Heart right ventricle (tissue), 16 donors: ENCODE measurements around the gene TMEM259. TPM values are rescaled to one million over a fixed set of nuclear protein-coding genes. Genes with fewer than 3 reads are reported as not detected.
A peak's percentile ranks its signal among the peaks of the same experiment; 100 is the strongest.

ENCODE experiments used
- ATAC-seq, 8 donors: fragments of 200-7000 bp; cut with Tn5 transposase; one replicate each; pipeline ENCODE4 v1.9.1; 2020; ENCODE audit warnings: mild to moderate bottlenecking in 8 of 8, moderate library complexity in 8 of 8, moderate number of reproducible peaks in 1 of 8
- DNase-seq, 2 donors: peaks; one replicate each; pipeline ENCODE4 v3.0.0-alpha.2; 2020
- H3K27ac ChIP-seq, 10 donors: fragments of 200-600 bp; sonication (generic) in 2 of 10; one replicate each; pipeline versions ENCODE4 v1.5.0 to v1.8.0; 2020 to 2022; ENCODE audit warnings: mild to moderate bottlenecking in 3 of 10
- H3K27me3 ChIP-seq, 7 donors: fragments of 200-600 bp; one replicate each; pipeline ENCODE4 v1.8.0; 2021 to 2022; ENCODE audit warnings: mild to moderate bottlenecking in 2 of 7
- H3K36me3 ChIP-seq, 9 donors: fragments of 200-600 bp; sonication (generic) in 1 of 9; one replicate each; pipeline versions ENCODE4 v1.5.0 to v1.8.0; 2020 to 2022; ENCODE audit warnings: mild to moderate bottlenecking in 2 of 9
- H3K4me1 ChIP-seq, 9 donors: fragments of 200-600 bp; sonication (generic) in 1 of 9; one replicate each; pipeline versions ENCODE4 v1.5.0 to v1.8.0; 2020 to 2022; ENCODE audit warnings: mild to moderate bottlenecking in 4 of 9
- H3K4me3 ChIP-seq, 10 donors: fragments of 200-600 bp; sonication (generic) in 2 of 10; one replicate each; pipeline versions ENCODE4 v1.5.0 to v1.8.0; 2020 to 2022; ENCODE audit warnings: mild to moderate bottlenecking in 7 of 10, moderate library complexity in 2 of 10
- H3K9me3 ChIP-seq, 11 donors: fragments of 200-600 bp in 10 of 11; sonication (generic) in 2 of 11; one replicate each; pipeline versions ENCODE4 v1.5.0 to v1.8.0; 2013 to 2022; ENCODE audit warnings: mild to moderate bottlenecking in 2 of 11, control low read depth in 1 of 11, moderate library complexity in 1 of 11
- WGBS, 2 donors: extraction: QIAGEN DNeasy Blood & Tissue Kit; methylation state at CpG; one replicate each; pipeline ENCODE4 v1.1.7; 2013; ENCODE audit warnings: inconsistent platforms in 1 of 2; 5-methylcytosine and 5-hydroxymethylcytosine counted together
- intact Hi-C, 10 donors: fragments of 100-400 bp; cut with DNase I; formaldehyde crosslinking; loops; one replicate each; pipeline versions ENCODE4 v1.11.1 to v1.14.2; 2022
- polyA plus RNA-seq, 2 donors: library from polyadenylated mRNA; stranded (reverse); fragments of 200-250 nt; gene quantifications; one replicate each; pipeline ENCODE4 v1.2.3, GENCODE V29; 2013
- total RNA-seq, 10 donors: library from RNA; stranded (reverse); fragmentation: NEBNext Ultra II Directional in 3 of 10; extraction: Animal tissue kit (Norgen Biotek cat#: 25700) in 3 of 10; gene quantifications; one replicate each; pipeline versions ENCODE4 v1.2.1 to v1.2.4, GENCODE V29; 2021 to 2023
- TF ChIP-seq, protein P1 (sequence below), 9 donors: fragments of 200-600 bp; sonication (generic) in 2 of 9; IDR thresholded peaks; one replicate each; pipeline versions ENCODE4 v1.5.0 to v1.8.0; 2021 to 2022; ENCODE audit warnings: antibody characterized with exemption in 9 of 9, mild to moderate bottlenecking in 5 of 9, moderate library complexity in 1 of 9
- donor health status: Arrhythmogenic right ventricular cardiomyopathy.
- donor health status: ischemic (EF 13 %, LVEDD 7.1; RV severe dilation, severe dysfunction).
- donor health status: healthy with polysubstance abuse.
- donor health status: DM: no; HTN: yes; CAD: no.
- donor health status: DM: no; HTN: no; CAD: no.
- donor health status: ischemic (EF 25% LVEDD 6.9; RV normal size, moderate dysfunction).
- donor health status: ischemic (EF 25% LVEDD 5.7; RV mildly dilated, moderate dysfunction).
- donor health status: healthy.
- donor health status: DM: yes; HTN: yes; CAD: no.
- donor health status: Ischemic cardiomyopathy.
- donor health status: ischemic (EF 35%, LVEDD 5.7; RV mildly dilated, moderate dysfunction).
- donor health status: nonischemic (EF 11% LVEDD 7.7; RV severe dilation, severe dysfunction).
- donor health status: DM: yes; HTN: yes; CAD: no.
- donor health status: PGD.
- donor health status: ischemic (EF 29% LVEDD 5.4; RV normal size, mild dysfunction).
- donor health status: nonischemic (EF 23%, LVEDD 6.1; RV moderate dilation, normal function).

Gene TMEM259
- total and polyA plus RNA-seq, 12 donors = 94.3 to 289 (median 114) TPM

DNA sequence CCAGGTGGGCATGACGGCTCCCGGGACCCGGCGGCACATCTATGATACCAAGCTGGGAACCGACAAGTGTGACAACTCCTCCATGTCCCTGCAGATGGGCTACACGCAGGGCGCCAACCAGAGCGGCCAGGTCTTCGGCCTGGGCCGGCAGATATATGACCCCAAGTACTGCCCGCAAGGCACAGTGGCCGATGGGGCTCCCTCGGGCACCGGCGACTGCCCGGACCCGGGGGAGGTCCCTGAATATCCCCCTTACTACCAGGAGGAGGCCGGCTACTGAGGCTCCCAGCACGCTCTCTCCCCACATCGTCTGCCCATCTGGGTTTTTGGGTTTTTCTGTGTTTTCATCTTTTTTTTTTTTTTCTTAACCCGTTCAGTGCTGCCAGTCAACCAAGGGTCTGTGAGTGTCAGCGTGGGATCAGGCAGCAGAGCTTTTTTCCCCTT lies 16.7 kb upstream of the TMEM259 start:
- DNase-seq (no peak), ATAC-seq (no peak)
- H3K9me3 ChIP-seq = no peaks in the 10 kb centered on the region
- TF ChIP-seq, protein P1, sequence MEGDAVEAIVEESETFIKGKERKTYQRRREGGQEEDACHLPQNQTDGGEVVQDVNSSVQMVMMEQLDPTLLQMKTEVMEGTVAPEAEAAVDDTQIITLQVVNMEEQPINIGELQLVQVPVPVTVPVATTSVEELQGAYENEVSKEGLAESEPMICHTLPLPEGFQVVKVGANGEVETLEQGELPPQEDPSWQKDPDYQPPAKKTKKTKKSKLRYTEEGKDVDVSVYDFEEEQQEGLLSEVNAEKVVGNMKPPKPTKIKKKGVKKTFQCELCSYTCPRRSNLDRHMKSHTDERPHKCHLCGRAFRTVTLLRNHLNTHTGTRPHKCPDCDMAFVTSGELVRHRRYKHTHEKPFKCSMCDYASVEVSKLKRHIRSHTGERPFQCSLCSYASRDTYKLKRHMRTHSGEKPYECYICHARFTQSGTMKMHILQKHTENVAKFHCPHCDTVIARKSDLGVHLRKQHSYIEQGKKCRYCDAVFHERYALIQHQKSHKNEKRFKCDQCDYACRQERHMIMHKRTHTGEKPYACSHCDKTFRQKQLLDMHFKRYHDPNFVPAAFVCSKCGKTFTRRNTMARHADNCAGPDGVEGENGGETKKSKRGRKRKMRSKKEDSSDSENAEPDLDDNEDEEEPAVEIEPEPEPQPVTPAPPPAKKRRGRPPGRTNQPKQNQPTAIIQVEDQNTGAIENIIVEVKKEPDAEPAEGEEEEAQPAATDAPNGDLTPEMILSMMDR (IDR thresholded peaks at IDR 0.05) = no peak
- peak overlapping the region in 1 of 10 donors; percentile 29 for H3K4me3 ChIP-seq
- whole genome bisulfite sequencing, 2 donors = 74 to 80% methylated on average over 22 of the region's 22 CpGs
- H3K27me3 ChIP-seq = no peaks in the 10 kb centered on the region
- H3K36me3 ChIP-seq = peaks cover 0 to 40% (median 3%) of the 10 kb centered on the region in 9 donors
- intact Hi-C loops = loop anchor here in 1 of 10 donors (10.0 kb wide), 1 partner anchor 57 kb away; the partner anchor contains the start of gene POLR2E
- H3K4me1 ChIP-seq = peaks cover 5 to 56% (median 29%) of the 10 kb centered on the region in 9 donors
- H3K27ac ChIP-seq = peak overlapping the region in 8 of 10 donors; percentile 4 to 92 (median 43)

DNA sequence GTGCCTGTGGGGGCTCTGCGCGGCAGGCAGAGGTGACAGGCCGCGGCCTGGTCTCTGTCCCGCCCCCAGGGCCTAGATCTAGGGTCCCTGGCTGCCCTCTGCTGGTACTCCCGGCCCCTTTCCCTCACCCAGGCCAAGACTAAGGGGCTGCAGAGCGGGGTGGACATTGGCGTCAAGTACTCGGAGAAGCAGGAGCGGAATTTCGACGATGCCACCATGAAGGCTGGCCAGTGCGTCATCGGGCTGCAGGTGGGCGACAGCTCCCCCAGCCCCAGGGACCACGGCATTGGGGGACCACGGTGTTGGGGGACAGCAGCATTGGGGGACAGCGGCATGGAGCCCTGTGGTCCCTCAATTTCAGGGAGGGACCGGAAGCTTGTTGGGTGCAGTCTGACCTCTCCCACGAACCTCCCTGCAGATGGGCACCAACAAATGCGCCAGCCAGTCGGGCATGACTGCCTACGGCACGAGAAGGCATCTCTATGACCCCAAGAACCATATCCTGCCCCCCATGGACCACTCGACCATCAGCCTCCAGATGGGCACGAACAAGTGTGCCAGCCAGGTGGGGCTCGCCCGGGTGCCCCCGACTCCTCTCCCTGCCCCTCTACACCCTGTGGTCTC lies 15.2 kb upstream of the TMEM259 start:
- peaks cover 0 to 53% (median 9%) of the 10 kb centered on the region in 9 donors for H3K36me3 ChIP-seq

DNA sequence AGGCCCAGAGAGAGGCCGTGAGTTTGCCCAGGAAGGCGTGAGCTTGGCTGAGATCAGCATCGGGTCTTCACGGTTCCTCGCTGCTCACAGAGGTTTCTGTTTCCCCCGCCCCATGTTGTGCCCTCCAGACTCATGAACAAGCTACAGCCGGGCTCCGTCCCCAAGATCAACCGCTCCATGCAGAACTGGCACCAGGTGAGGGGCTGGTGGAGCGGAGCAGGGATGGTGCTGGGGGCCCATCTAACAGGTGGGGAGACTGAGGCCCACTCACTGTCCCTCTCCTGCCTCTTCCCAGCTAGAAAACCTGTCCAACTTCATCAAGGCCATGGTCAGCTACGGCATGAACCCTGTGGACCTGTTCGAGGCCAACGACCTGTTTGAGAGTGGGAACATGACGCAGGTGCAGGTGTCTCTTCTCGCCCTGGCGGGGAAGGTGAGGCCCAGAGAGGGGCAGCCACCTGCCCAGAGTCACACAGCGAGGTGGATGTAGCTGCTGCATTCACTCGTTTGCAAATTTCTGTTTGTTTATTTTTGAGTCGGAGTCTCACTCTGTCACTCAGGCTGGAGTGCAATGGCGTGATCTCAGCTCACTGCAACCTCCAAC lies 11.4 kb upstream of the TMEM259 start:
- no peak for ATAC-seq
- Histone ChIP-seq H3K4me1 (peaks cover 8 to 40% (median 24%) of the 10 kb centered on the region in 9 donors), H3K27me3 (no peaks in the 10 kb centered on the region), H3K27ac (no peak overlapping the region), H3K4me3 (no peak overlapping the region), H3K9me3 (no peaks in the 10 kb centered on the region), H3K36me3 (peaks cover 0 to 63% (median 9%) of the 10 kb centered on the region in 9 donors)
- WGBS, 2 donors = 89 to 92% methylated on average over 20 of the region's 20 CpGs
- intact Hi-C loops = loop anchor here in 1 of 10 donors (10.0 kb wide), 1 partner anchor 62 kb away; the partner anchor contains the start of gene POLR2E
- no peak for DNase-seq
- TF ChIP-seq, protein P1 (IDR thresholded peaks at IDR 0.05) = no peak

More for the DNA sequence above, 15.2 kb upstream of the TMEM259 start:
- H3K4me3 ChIP-seq = no peak overlapping the region
- ATAC-seq (no peak), DNase-seq (no peak)
- TF ChIP-seq, protein P1 (IDR thresholded peaks at IDR 0.05) = peak in 1 of 9 donors; percentile 11
- H3K4me1 ChIP-seq = peaks cover 5 to 47% (median 20%) of the 10 kb centered on the region in 9 donors
- intact Hi-C loops = loop anchor here in 1 of 10 donors (10.0 kb wide), 1 partner anchor 59 kb away; the partner anchor contains the start of gene POLR2E
- H3K27me3 ChIP-seq = no peaks in the 10 kb centered on the region
- WGBS, 2 donors = 87 to 90% methylated on average over 29 of the region's 29 CpGs
- H3K9me3 ChIP-seq = no peaks in the 10 kb centered on the region
- no peak overlapping the region for H3K27ac ChIP-seq

DNA sequence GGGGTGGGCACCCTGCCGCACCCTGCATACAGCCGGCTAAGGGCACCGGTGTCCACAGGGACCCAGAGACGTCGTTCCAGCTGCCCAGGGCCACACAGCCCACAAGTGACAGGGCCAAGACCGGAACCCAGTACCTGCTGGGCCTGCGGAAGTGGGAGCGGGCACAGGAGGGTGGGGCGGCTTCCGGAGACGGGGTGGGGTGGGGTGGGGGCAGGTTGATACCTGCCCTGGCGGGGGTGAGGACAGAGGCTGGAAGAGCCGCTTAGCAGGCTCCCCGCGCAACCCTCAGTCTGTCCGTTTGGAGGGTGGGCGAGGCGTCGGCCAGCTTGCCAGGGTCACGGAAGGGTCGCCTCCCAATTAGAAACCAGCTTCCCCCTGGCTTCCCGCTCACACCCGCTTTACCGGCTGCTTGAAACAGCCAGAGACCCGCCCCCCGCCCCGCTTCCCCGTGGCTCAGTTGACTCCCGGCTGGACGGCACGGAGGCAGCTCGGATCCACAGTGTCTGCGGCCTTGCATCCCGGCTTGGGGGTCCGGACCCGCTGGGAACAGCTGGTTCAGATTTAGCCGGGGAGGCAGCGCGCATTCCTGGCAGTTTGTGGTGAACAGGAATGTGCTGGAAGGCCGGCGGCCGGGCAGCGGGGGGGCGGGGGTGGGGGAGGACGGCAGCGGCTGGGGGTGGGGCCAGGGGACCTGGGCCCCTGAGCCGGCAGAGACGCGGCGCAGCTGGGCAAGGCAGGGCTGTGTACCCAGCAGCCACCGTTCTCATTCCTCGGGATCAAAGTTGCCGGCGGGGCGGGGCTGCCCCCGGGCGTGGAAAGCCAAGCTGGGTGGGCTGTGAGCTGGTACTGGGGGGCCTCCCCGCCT lies 7.4 kb upstream of the TMEM259 start:
- peaks cover 10 to 40% (median 30%) of the 10 kb centered on the region in 9 donors for H3K4me1 ChIP-seq
- peak overlapping the region; percentile 63 to 97 (median 90) for H3K4me3 ChIP-seq
- TF ChIP-seq, protein P1 (IDR thresholded peaks at IDR 0.05) = no peak
- 3 to 5% methylated on average over 50 to 58 of the region's 58 CpGs for WGBS, 2 donors
- no peaks in the 10 kb centered on the region for H3K27me3 ChIP-seq
- peak; percentile 62 to 64 for DNase-seq
- intact Hi-C loops = loop anchor here in 1 of 10 donors (5.0 kb wide), 1 partner anchor 74 kb away; the partner anchor contains the start of gene GPX4
- peaks cover 0 to 40% (median 9%) of the 10 kb centered on the region in 9 donors for H3K36me3 ChIP-seq
- peak; percentile 27 to 73 (median 63) for ATAC-seq
- no peaks in the 10 kb centered on the region for H3K9me3 ChIP-seq
- peak overlapping the region; percentile 50 to 99 (median 97) for H3K27ac ChIP-seq
